Uterus (tissue), 4 donors: ENCODE measurements around the gene AUTS2. TPM values are rescaled to one million over a fixed set of nuclear protein-coding genes. Genes with fewer than 3 reads are reported as not detected.

Experiments used
- DNase-seq, 2 donors: peaks; one replicate each; pipeline ENCODE4 v3.0.0-alpha.2; 2019 to 2020
- H3K27ac ChIP-seq, 2 donors: fragments of 200-600 bp; sonication (generic); 1 replicate in 1 of 2; 2 replicates in 1 of 2; pipeline ENCODE4 v1.5.1; 2016 to 2018
- H3K27me3 ChIP-seq, 2 donors: fragments of 200-600 bp; sonication (generic); one replicate each; pipeline ENCODE4 v1.5.1; 2018 to 2019; ENCODE audit warnings: control low read depth in 1 of 2
- H3K36me3 ChIP-seq, 2 donors: fragments of 200-600 bp; sonication (generic); one replicate each; pipeline ENCODE4 v1.5.1; 2019; ENCODE audit warnings: control low read depth in 1 of 2
- H3K4me1 ChIP-seq, 2 donors: fragments of 200-600 bp; sonication (generic); one replicate each; pipeline ENCODE4 v1.5.1; 2018 to 2019; ENCODE audit warnings: control low read depth in 1 of 2
- H3K4me3 ChIP-seq, 2 donors: fragments of 200-600 bp; sonication (generic); 1 replicate in 1 of 2; 2 replicates in 1 of 2; pipeline ENCODE4 v1.5.1; 2018 to 2019; ENCODE audit warnings: mild to moderate bottlenecking in 1 of 2
- H3K9me3 ChIP-seq, 2 donors: fragments of 200-600 bp; sonication (generic); one replicate each; pipeline ENCODE4 v1.5.1; 2019; ENCODE audit warnings: control low read depth in 1 of 2
- POLR2A ChIP-seq, 2 donors: fragments of 450-650 bp; IDR thresholded peaks; one replicate each; pipeline ENCODE4 v1.6.1; 2016; ENCODE audit warnings: antibody characterized with exemption in 2 of 2, mild to moderate bottlenecking in 1 of 2, moderate library complexity in 1 of 2
- intact Hi-C: fragments of 100-400 bp; cut with DNase I; formaldehyde crosslinking; loops from one replicate; pipeline ENCODE4 v1.15.1; 2023; ENCODE audit warnings: low total_unique reads
- total RNA-seq, 4 donors: library from RNA; depleted of rRNA in 3 of 4; stranded (reverse); fragments of >200 nt in 3 of 4; gene quantifications; one replicate each; pipeline versions ENCODE4 v1.1.0 to v1.2.4, GENCODE V29; 2014 to 2023
- TF ChIP-seq, protein P1 (sequence below), 4 experiments: fragments of 200-600 bp in 2 of 4; fragments of 450-650 bp in 2 of 4; sonication (generic) in 2 of 4; IDR thresholded peaks; one replicate each; pipeline ENCODE4 v1.5.1; 2016 to 2019; ENCODE audit warnings: antibody characterized with exemption in 4 of 4, mild to moderate bottlenecking in 2 of 4, moderate library complexity in 1 of 4
- donor health status: DM: yes; HTN: yes; CAD: no.

Gene AUTS2
- total RNA-seq, 4 donors from 2014 or later = 10.5 to 58.2 (median 30.0) TPM

DNA sequence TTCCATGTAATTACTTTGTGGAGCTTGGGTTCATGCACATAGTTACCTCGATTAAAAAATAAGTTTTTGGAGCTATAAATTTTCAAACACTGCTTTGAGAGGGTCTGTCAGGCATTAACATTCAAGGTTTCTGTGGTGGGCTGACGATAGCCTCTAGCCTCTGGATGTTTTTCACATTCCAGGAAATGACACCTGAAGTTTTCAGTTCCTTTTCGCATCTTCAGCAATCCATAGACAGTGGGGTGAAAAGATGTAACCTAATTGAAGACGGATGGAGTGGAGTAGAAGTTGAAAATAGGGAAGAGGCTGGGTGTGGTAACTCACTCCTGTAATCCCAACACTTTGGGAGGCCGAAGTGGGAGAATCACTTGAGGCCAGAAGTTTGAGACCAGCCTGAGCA lies 197.7 kb downstream of the AUTS2 start:
- intact Hi-C loops = no loop called here
- H3K4me3 ChIP-seq = no peak overlapping the region
- H3K36me3 ChIP-seq = no peaks in the 10 kb centered on the region
- no peaks in the 10 kb centered on the region for H3K27me3 ChIP-seq
- H3K4me1 ChIP-seq = no peaks in the 10 kb centered on the region
- no peaks in the 10 kb centered on the region for H3K9me3 ChIP-seq
- no peak overlapping the region for H3K27ac ChIP-seq
- no peak for DNase-seq
- TF ChIP-seq, protein P1, sequence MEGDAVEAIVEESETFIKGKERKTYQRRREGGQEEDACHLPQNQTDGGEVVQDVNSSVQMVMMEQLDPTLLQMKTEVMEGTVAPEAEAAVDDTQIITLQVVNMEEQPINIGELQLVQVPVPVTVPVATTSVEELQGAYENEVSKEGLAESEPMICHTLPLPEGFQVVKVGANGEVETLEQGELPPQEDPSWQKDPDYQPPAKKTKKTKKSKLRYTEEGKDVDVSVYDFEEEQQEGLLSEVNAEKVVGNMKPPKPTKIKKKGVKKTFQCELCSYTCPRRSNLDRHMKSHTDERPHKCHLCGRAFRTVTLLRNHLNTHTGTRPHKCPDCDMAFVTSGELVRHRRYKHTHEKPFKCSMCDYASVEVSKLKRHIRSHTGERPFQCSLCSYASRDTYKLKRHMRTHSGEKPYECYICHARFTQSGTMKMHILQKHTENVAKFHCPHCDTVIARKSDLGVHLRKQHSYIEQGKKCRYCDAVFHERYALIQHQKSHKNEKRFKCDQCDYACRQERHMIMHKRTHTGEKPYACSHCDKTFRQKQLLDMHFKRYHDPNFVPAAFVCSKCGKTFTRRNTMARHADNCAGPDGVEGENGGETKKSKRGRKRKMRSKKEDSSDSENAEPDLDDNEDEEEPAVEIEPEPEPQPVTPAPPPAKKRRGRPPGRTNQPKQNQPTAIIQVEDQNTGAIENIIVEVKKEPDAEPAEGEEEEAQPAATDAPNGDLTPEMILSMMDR (IDR thresholded peaks at IDR 0.05) = no peak
- no peak for TF ChIP-seq POLR2A (IDR thresholded peaks at IDR 0.05)

DNA sequence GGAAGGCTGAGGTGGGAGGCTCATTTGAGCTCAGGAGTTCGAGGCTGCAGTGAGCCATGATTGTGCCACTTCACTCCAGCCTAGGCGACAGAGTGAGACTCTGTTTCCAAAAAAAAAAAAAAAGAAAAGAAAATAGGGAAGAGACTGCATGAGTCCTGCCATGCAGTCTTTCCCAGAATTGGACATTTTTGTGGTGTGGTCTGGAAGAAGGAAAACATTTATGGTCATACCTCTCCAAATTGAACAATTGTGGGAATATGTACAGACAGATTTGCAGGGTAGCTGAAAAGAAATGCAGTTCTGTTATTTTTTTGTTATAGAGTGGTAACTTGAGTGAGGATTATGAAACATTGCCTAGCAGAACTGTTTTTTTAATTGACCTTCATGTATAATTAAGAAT lies 198.1 kb downstream of the AUTS2 start:
- Histone ChIP-seq H3K9me3 (no peaks in the 10 kb centered on the region), H3K4me3 (no peak overlapping the region), H3K27me3 (no peaks in the 10 kb centered on the region), H3K27ac (no peak overlapping the region), H3K36me3 (no peaks in the 10 kb centered on the region), H3K4me1 (no peaks in the 10 kb centered on the region)
- intact Hi-C loops = no loop called here
- DNase-seq = no peak
- TF ChIP-seq POLR2A (IDR thresholded peaks at IDR 0.05) = no peak
- TF ChIP-seq, protein P1 (IDR thresholded peaks at IDR 0.05) = no peak

DNA sequence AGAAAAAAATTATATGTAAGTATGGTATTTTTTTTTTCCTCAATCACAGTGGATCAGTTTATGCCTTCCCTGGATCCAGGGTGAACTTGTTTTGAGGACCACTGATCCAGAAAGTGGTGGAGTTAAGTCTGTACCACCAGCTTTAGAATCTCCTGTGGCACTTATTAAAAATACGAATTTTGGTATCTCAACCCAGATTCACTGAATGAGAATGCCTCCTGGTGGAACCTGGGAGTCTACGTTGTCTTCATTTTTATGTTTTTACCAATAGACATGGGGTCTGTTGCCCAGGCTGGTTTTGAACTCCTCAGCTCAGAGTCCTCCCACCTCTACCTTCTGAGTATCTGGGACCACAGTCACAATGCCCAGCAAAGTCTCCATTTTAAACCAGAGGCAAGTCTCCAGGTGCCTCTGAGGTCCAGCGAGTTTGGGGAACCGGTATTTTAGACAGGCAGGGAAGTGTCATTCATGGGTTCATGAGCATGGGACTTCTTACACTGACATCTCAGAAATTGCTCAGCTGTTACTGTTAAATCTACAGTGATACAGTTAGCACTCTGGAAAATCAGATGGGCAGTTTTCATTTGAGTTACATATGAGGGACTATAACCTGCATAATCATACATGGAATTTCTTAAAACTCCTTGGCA lies 200.9 kb downstream of the AUTS2 start:
- H3K27ac ChIP-seq = no peak overlapping the region
- no peaks in the 10 kb centered on the region for H3K36me3 ChIP-seq
- H3K4me3 ChIP-seq = no peak overlapping the region
- H3K27me3 ChIP-seq = no peaks in the 10 kb centered on the region
- H3K4me1 ChIP-seq = peaks cover 0 to 3% of the 10 kb centered on the region in 2 donors
- no peak for DNase-seq
- no peak for TF ChIP-seq POLR2A (IDR thresholded peaks at IDR 0.05)
- TF ChIP-seq, protein P1 (IDR thresholded peaks at IDR 0.05) = no peak
- intact Hi-C loops = no loop called here
- H3K9me3 ChIP-seq = no peaks in the 10 kb centered on the region

DNA sequence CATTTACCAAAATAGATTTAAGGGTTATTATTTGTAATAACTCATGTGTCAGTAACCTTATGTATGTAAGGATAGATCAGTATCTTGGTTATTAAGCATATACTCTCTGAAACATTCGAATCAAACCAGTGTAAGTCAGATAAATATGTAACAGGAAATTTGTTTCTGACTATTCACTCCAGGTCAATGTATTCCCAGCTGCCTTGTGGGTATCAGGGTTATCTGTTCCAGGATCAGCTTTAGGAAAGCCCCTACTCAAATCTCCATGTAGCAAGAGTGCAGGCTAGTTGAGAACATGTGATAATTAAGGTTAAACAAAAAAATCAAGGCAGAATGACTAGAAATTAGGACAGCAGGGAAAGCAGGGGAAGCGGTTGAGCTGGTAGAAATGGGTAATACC lies 201.7 kb downstream of the AUTS2 start:
- Histone ChIP-seq H3K9me3 (no peaks in the 10 kb centered on the region), H3K27me3 (no peaks in the 10 kb centered on the region), H3K27ac (no peak overlapping the region), H3K4me1 (peaks cover 0 to 3% of the 10 kb centered on the region in 2 donors), H3K36me3 (no peaks in the 10 kb centered on the region), H3K4me3 (no peak overlapping the region)
- no peak for DNase-seq
- TF ChIP-seq POLR2A (IDR thresholded peaks at IDR 0.05) = no peak
- TF ChIP-seq, protein P1 (IDR thresholded peaks at IDR 0.05) = no peak
- intact Hi-C loops = no loop called here

DNA sequence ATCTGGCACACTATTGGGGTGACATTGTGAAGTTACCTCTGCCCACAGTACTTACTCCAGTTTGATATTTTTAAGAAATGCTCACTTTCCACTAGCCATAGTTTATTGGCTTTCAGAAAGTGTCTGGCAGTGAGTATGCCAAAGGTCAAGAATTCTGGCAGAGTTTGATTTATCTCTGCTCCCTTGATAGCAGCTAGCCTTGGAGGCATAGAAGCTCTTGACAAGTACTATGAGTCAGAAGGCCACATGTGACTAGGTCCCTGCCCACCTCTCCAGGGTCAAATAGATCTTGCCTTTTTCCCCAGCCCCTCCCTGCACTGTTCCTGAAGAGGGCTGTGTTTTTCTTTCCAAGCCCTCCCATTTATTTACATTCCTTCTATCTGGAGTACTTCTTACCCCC lies 202.2 kb downstream of the AUTS2 start:
- intact Hi-C loops = no loop called here
- Histone ChIP-seq H3K4me1 (peaks cover 0 to 3% of the 10 kb centered on the region in 2 donors), H3K27me3 (no peaks in the 10 kb centered on the region), H3K36me3 (no peaks in the 10 kb centered on the region), H3K4me3 (no peak overlapping the region), H3K27ac (no peak overlapping the region), H3K9me3 (no peaks in the 10 kb centered on the region)
- DNase-seq = no peak
- no peak for TF ChIP-seq POLR2A (IDR thresholded peaks at IDR 0.05)
- TF ChIP-seq, protein P1 (IDR thresholded peaks at IDR 0.05) = no peak
